Colonic mucosa (tissue), 4 donors: ENCODE data around the gene PIK3R5. TPM values are rescaled to one million over a fixed set of nuclear protein-coding genes. Genes with fewer than 3 reads are reported as not detected.

Experiments used
- DNase-seq: peaks from one replicate; pipeline ENCODE4 v3.0.0-alpha.2; 2020
- H3K27ac ChIP-seq: fragments of 200-600 bp; one replicate; pipeline ENCODE4 v1.8.0; 2021
- H3K27me3 ChIP-seq: fragments of 200-600 bp; one replicate; pipeline ENCODE4 v1.8.0; 2021
- H3K36me3 ChIP-seq: fragments of 200-600 bp; one replicate; pipeline ENCODE4 v1.8.0; 2021
- H3K4me1 ChIP-seq: fragments of 200-600 bp; one replicate; pipeline ENCODE4 v1.8.0; 2021; ENCODE audit warnings: mild to moderate bottlenecking
- H3K4me3 ChIP-seq: fragments of 200-600 bp; one replicate; pipeline ENCODE4 v1.8.0; 2021
- H3K9ac ChIP-seq, 2 donors: one replicate each; pipeline ENCODE4 v1.7.0; 2013; ENCODE audit warnings: control low read depth in 2 of 2, low read depth in 2 of 2, low read length in 2 of 2
- H3K9me3 ChIP-seq: fragments of 200-600 bp; one replicate; pipeline ENCODE4 v1.8.0; 2021
- intact Hi-C: fragments of 100-400 bp; cut with DNase I; formaldehyde crosslinking; loops from one replicate; pipeline ENCODE4 v1.14.1; 2022
- total RNA-seq, 2 donors: library from RNA; stranded (reverse); fragmentation: NEBNext Ultra II Directional in 1 of 2; extraction: Animal tissue kit (Norgen Biotek cat#: 25700) in 1 of 2; gene quantifications; one replicate each; pipeline ENCODE4 v1.2.1, GENCODE V29; 2021
- TF ChIP-seq, protein P1 (sequence below): fragments of 200-600 bp; IDR thresholded peaks from one replicate; pipeline ENCODE4 v1.8.0; 2022; ENCODE audit warnings: antibody characterized with exemption, mild to moderate bottlenecking
- donor health status: healthy.
- donor health status: DM: no; HTN: no; CAD: no.
- donor health status: DM: no; HTN: no; CAD: no.

PIK3R5 gene
- total RNA-seq, 2 donors from 2014 or later = 2.2 to 2.5 TPM

DNA sequence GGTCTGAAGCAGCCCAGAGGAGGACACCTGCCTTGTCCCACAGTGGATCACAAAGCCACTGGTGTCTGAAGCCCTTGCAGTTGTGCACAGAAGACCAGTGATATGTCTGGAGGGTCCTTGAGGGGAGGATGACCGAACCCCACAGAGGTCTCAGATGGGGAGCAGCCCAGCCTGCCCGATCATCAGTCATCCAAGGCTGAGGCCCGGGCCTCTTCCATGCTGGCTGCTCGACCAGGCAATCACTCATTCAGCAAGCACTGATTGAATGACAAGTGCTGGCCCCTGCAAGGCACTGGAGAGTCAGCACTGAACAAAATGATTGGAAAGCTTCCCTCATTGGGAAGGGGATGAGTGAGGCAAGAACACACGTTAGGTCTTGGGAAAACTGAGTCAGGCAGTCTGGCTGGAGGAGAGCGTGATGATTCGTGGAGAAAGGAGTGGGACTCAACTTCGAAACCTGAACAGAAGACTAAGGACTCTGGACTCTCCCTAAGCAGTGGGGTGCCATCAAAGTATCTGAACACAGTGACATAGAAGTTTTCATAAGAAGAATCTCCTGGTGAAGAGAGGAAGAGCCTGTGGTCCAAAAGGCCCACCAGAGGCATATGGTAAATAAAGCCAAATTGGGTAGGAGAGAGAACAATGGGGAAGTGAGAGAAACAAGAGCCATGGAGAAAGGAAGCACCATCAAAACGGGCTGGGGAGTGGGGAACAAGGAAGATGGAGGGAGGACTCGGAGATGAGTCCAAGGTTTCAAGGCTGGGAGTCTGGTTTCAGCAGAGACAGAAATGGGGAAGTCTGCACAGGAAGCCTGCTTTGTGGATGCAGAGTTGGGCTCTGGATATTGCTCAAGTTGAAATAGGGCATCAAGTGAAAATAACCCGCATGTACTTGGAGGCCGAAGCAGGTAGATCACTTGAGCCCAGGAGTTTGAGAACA, 10.2 kb downstream of the PIK3R5 start:
- Histone ChIP-seq H3K4me3 (no peak overlapping the region), H3K4me1 (no peaks in the 10 kb centered on the region), H3K9ac (no peak overlapping the region), H3K36me3 (no peaks in the 10 kb centered on the region), H3K9me3 (no peaks in the 10 kb centered on the region), H3K27ac (no peak overlapping the region), H3K27me3 (no peaks in the 10 kb centered on the region)
- no peak for DNase-seq
- TF ChIP-seq, protein P1, sequence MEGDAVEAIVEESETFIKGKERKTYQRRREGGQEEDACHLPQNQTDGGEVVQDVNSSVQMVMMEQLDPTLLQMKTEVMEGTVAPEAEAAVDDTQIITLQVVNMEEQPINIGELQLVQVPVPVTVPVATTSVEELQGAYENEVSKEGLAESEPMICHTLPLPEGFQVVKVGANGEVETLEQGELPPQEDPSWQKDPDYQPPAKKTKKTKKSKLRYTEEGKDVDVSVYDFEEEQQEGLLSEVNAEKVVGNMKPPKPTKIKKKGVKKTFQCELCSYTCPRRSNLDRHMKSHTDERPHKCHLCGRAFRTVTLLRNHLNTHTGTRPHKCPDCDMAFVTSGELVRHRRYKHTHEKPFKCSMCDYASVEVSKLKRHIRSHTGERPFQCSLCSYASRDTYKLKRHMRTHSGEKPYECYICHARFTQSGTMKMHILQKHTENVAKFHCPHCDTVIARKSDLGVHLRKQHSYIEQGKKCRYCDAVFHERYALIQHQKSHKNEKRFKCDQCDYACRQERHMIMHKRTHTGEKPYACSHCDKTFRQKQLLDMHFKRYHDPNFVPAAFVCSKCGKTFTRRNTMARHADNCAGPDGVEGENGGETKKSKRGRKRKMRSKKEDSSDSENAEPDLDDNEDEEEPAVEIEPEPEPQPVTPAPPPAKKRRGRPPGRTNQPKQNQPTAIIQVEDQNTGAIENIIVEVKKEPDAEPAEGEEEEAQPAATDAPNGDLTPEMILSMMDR = no peak
- intact Hi-C loops = no loop called here

DNA sequence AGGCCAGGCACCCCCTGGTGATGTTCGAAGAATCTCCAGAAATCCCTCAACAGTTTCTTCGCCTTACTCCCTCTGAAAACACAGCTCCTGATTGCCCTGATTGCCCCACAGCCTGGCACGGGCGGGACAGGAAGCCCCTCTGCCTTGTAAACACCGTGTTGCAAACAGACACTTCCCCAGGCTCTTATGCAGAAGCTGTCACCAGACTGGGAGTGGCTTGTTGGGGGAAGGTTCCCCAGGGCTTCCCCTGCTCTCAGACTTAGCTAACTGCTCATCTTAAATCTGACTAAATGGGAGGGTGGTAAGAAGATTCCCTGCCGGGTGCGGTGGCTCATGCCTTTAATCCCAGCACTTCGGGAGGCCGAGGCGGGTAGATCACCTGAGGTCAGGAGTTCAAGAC, 11.2 kb downstream of the PIK3R5 start:
- no peak overlapping the region for H3K4me3 ChIP-seq
- H3K36me3 ChIP-seq = no peaks in the 10 kb centered on the region
- no peaks in the 10 kb centered on the region for H3K9me3 ChIP-seq
- H3K27ac ChIP-seq = no peak overlapping the region
- TF ChIP-seq, protein P1 = no peak
- intact Hi-C loops = no loop called here
- peak; percentile 42 for DNase-seq
- no peak overlapping the region for H3K9ac ChIP-seq
- no peaks in the 10 kb centered on the region for H3K27me3 ChIP-seq
- H3K4me1 ChIP-seq = no peaks in the 10 kb centered on the region

GRCh38 chr17:8953156-8953885, 12.2 kb downstream of the PIK3R5 start:
- TF ChIP-seq, protein P1 = no peak
- intact Hi-C loops = no loop called here
- no peaks in the 10 kb centered on the region for H3K36me3 ChIP-seq
- no peak for DNase-seq
- no peak overlapping the region for H3K4me3 ChIP-seq
- no peaks in the 10 kb centered on the region for H3K27me3 ChIP-seq
- H3K9ac ChIP-seq = no peak overlapping the region
- H3K27ac ChIP-seq = no peak overlapping the region
- no peaks in the 10 kb centered on the region for H3K4me1 ChIP-seq
- no peaks in the 10 kb centered on the region for H3K9me3 ChIP-seq

- Histone ChIP-seq H3K27ac (no peak overlapping the region), H3K9me3 (no peaks in the 10 kb centered on the region), H3K9ac (no peak overlapping the region), H3K4me1 (no peaks in the 10 kb centered on the region), H3K36me3 (no peaks in the 10 kb centered on the region), H3K27me3 (no peaks in the 10 kb centered on the region), H3K4me3 (no peak overlapping the region)
- no peak for DNase-seq
- intact Hi-C loops = no loop called here
- TF ChIP-seq, protein P1 = no peak
Measured at GRCh38 chr17:8952191-8952590, 13.3 kb downstream of the PIK3R5 start.

DNA sequence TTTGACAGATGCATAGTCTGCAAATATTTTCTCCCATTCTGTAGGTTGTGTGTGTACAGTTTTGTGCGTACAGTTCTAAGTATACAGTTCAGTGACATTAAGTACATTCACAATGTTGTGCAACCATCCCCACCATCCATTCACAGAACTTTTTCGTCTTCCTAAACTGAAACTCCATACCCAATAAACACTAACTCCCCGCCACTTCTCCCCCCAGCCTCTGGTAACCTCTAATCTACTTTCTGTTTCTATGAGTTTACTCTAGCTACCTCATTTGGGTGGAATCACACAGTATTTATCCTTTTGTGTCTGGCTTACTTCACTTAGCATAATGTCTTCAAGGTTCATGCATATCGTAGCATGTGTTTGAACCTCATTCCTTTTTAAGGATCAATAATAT, 14.3 kb downstream of the PIK3R5 start:
- DNase-seq = no peak
- Histone ChIP-seq H3K4me1 (no peaks in the 10 kb centered on the region), H3K36me3 (no peaks in the 10 kb centered on the region), H3K9me3 (no peaks in the 10 kb centered on the region), H3K4me3 (no peak overlapping the region), H3K27ac (no peak overlapping the region), H3K9ac (no peak overlapping the region), H3K27me3 (no peaks in the 10 kb centered on the region)
- intact Hi-C loops = no loop called here
- TF ChIP-seq, protein P1 = no peak
